GM12801 (cell line): ENCODE measurements around the gene DNAJC13.

ENCODE experiments used
- TF ChIP-seq, protein P1 (sequence below): IDR thresholded peaks from one replicate; pipeline ENCODE4 v1.5.1; 2011; ENCODE audit warnings: control low read depth; ENCODE audit not compliant: insufficient read length; ENCODE audit errors: extremely low read depth

DNAJC13 gene

DNA sequence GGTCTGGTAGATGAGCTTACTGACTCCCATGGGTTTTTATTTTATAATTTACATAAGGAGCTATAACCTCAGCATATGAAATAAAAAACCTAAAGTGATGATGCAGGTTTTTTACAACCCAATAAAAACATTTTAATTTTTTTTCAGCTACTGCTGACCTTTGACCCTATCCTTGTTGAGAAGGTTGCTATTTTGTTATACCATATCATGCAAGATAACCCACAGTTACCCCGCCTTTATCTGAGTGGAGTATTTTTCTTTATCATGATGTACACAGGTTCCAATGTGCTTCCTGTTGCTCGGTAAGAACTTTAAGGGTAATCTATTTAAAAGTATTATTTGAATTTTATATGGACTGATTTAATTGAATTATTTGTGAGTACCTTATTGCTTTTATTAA lies 70.8 kb downstream of the DNAJC13 start:
- TF ChIP-seq, protein P1, sequence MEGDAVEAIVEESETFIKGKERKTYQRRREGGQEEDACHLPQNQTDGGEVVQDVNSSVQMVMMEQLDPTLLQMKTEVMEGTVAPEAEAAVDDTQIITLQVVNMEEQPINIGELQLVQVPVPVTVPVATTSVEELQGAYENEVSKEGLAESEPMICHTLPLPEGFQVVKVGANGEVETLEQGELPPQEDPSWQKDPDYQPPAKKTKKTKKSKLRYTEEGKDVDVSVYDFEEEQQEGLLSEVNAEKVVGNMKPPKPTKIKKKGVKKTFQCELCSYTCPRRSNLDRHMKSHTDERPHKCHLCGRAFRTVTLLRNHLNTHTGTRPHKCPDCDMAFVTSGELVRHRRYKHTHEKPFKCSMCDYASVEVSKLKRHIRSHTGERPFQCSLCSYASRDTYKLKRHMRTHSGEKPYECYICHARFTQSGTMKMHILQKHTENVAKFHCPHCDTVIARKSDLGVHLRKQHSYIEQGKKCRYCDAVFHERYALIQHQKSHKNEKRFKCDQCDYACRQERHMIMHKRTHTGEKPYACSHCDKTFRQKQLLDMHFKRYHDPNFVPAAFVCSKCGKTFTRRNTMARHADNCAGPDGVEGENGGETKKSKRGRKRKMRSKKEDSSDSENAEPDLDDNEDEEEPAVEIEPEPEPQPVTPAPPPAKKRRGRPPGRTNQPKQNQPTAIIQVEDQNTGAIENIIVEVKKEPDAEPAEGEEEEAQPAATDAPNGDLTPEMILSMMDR = no peak

DNA sequence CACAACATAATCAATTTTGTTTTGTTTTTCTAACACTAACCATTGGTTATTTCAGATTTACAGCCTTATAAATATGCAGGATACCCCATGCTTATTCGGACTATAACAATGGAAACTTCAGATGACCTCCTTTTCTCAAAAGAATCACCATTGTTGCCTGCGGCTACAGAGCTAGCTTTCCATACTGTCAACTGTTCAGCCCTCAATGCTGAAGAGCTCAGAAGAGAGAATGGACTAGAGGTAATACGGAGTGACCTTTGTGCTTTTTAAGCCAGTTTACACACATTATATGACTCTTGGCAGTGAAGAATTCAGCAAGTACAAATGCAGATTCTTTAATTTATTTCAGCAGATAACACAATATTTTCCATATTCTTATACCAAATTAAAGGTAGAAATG lies 81.8 kb downstream of the DNAJC13 start:
- TF ChIP-seq, protein P1 = no peak

DNA sequence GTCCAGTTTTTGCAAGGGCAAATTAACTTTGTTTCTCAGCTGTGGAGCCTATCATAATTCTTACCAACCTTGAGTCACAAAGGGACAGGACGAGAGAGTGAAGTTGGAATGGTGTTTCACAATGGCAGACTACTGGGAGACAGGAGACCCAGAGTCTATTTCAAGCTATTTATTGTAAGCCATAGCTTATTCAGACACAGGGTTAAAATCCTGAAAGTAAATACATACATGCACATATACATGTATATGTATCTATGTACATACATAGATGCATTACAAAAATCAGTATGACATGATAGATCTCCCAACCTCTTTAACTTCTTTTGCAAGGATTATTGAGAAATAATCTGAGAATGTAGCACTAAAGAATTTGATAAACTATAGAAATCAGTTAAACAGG lies 86.3 kb downstream of the DNAJC13 start:
- TF ChIP-seq, protein P1 = no peak

DNA sequence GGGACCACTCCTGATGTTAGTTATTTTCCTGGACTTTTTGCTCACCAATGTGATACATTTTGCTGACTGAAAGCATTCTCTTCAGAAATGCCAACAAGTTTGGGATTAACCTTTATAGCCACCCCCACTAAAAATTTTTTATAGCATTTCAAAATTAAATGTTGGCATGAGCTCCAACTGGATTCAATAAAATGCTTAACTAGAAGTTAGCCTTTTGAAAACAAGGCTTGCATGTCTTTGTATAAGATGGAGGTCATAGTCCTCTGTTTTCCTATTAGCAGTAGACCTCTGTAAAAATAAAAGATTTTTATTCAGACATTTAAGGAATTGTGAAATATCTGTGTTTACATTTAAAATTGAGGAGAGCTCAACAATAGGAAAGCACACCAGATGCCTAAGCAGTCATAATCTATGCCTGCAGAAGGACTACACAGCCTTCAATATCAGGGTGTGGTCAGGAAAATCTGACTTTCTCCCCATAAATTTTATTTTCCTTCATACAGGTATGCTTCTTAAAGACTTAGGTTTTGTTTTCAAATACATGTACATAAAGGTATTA lies 87.2 kb downstream of the DNAJC13 start:
- TF ChIP-seq, protein P1 = no peak

DNA sequence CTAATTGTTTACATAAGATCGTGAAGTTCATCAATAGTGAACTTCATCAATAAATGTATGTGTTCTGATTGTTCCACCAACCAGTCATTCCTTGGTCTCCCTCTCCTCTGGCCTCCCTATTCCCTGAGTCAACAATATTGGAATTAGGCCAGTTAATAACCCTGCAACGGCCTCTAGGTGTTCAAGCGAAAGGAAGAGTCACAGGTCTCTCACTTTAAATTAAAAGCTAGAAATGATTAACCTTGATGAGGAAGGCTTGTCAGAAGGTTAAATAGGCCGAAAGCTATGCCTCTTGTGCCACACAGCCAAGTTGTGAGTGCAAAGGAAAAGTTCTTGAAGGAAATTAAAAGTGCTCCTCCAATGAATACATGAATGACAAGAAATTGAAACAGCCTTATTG lies 90.4 kb downstream of the DNAJC13 start:
- TF ChIP-seq, protein P1 = no peak

DNA sequence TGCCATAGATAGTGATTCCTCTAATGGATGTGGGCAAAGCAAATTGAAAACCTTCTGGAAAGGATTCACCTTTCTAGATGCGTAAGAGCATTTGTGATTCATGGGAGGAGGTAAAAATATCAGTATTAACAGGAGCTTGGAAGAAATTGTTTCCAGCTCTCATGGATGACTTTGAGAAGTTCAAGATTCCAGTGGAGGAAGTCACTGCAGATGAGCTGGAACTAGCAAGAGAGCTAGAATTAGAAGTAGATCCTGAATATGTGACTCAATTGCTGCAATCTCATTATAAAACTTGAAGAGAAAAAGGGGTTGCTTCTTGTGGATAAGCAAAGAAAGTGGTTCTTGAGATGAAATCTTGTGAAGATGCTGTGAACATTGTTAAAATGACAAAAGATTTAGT lies 91.8 kb downstream of the DNAJC13 start:
- TF ChIP-seq, protein P1 = no peak

DNA sequence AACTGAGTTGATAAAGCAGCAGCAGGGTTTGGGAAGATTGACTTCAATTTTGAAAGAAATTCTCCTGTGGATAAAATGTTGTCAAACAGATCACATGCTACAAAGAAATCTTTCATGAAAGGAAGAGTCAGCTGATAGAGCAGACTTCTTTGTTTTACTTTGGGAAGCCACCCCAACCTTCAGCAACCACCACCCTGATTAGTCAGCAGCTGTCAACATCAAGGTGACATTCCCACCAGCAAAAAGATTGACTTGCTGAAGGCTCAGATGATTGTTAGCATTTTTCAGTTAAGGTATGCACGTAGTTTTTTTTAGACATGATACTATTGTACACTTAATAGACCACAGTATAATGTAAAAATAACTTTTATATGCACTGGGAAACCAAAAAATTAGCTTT lies 92.2 kb downstream of the DNAJC13 start:
- TF ChIP-seq, protein P1 = no peak

DNA sequence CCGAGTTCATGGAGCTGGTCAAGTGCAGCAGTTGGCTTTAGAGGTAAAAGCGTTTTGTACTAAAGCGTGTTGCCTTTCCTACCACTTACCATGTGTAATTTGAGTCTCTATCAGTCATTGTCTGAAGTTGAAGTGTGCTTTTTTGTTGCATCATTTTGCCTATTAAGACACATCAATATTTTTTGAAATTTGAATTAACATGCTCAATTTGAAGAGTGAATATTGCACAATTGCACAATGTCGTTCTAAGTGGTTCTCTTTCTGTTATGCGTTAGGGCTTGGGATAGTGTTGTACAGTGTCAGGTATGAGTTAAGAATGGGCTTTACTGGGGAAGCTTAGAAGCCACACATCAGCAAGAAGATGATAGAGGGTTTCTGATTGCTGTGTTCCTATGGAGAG lies 95.8 kb downstream of the DNAJC13 start:
- TF ChIP-seq, protein P1 = no peak
